K562 treated with DMSO at 1 percent for 12 hours (cell line): ENCODE measurements around the gene PTGFRN. TPM values are rescaled to one million over a fixed set of nuclear protein-coding genes. Genes with fewer than 3 reads are reported as not detected.

ENCODE experiments used
- total RNA-seq: library from RNA; unstranded; fragments of 300-600 nt; gene quantifications from 2 replicates; pipeline ENCODE4 v1.2.3, GENCODE V29; 2022; ENCODE audit not compliant: insufficient read depth

The PTGFRN gene
- total RNA-seq: 17.5 and 27.8 TPM in 2 replicates

GRCh38 chr1:116909512-116910378 lies at the start of gene PTGFRN:
Gene PTGFRN (plus strand): TSS chr1:116909916. CDS start chr1:116910204, 288 bp downstream.

GRCh38 chr1:117001254-117001927 lies 91.7 kb downstream of the PTGFRN start, which contains the start of gene CD101:
Gene CD101 (plus strand): TSS chr1:117001760. CDS start chr1:117001818, 58 bp downstream.

Other genes with a start within 250 kb of the PTGFRN start
- gene IGSF3, start 242.2 kb upstream of the PTGFRN start, total RNA-seq: 4.2 and 15.6 TPM in 2 replicates
- gene CD2, start 155.5 kb upstream of the PTGFRN start, total RNA-seq: not detected in 2 replicates
- gene CD101, start 91.8 kb downstream of the PTGFRN start, total RNA-seq: 0.88 TPM in 1 of 2 replicates, not detected in the other
- 13.1 and 22.6 TPM in 2 replicates for gene TTF2, start 150.4 kb downstream of the PTGFRN start, total RNA-seq
- gene TRIM45, start 211.8 kb downstream of the PTGFRN start, total RNA-seq: 1.5 and 3.4 TPM in 2 replicates